ENCODE results near the gene NSMF.

DNA sequence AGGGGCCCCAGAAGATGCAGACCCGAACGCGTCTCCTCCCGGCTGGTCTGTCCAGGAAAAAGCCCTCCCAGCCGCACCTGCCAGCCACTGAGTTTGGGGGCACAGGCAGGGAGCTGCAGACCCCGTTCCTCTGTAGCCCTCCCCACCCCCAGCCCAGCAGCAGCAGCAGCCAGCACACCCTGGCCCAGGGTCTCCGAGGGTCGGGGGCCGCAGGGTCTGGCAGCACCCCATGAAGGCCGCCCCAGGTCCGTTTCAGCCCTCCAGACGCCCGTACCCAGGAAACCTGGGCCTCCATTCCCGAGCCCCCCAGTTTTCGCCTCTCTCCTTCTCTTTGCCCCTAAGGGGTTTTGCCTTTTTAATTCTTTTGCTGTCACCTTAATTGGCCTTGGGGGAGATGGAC lies 55.9 kb downstream of the NSMF start:
- TF ChIP-seq, protein P1, sequence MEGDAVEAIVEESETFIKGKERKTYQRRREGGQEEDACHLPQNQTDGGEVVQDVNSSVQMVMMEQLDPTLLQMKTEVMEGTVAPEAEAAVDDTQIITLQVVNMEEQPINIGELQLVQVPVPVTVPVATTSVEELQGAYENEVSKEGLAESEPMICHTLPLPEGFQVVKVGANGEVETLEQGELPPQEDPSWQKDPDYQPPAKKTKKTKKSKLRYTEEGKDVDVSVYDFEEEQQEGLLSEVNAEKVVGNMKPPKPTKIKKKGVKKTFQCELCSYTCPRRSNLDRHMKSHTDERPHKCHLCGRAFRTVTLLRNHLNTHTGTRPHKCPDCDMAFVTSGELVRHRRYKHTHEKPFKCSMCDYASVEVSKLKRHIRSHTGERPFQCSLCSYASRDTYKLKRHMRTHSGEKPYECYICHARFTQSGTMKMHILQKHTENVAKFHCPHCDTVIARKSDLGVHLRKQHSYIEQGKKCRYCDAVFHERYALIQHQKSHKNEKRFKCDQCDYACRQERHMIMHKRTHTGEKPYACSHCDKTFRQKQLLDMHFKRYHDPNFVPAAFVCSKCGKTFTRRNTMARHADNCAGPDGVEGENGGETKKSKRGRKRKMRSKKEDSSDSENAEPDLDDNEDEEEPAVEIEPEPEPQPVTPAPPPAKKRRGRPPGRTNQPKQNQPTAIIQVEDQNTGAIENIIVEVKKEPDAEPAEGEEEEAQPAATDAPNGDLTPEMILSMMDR (conservative IDR thresholded peaks at IDR 0.05 in 1 of 2, IDR thresholded peaks at IDR 0.05 in 1 of 2; ENCODE audit: extremely low read depth in 1 of 2, insufficient read depth in 1 of 2, low read depth in 1 of 2, low read length in 2 of 2): no peak
- TF ChIP-seq EZH2 (IDR thresholded peaks at IDR 0.05; ENCODE audit: borderline replicate concordance, low read length): no peak

Data from mammary epithelial cell (primary cell).